Fibroblast of lung (primary cell): ENCODE measurements around the gene NCKIPSD.

Experiments used
- CTCF ChIP-seq, 2 donors: IDR thresholded peaks in 1 of 2; conservative IDR thresholded peaks in 1 of 2; 1 replicate in 1 of 2; 2 replicates in 1 of 2; pipeline ENCODE4 v1.5.1; 2011 to 2012; ENCODE audit warnings: low read length in 2 of 2, control low read depth in 1 of 2, inconsistent platforms in 1 of 2, low read depth in 1 of 2, mild to moderate bottlenecking in 1 of 2
- EZH2 ChIP-seq: IDR thresholded peaks from 2 replicates; pipeline ENCODE4 v1.5.1; 2012; ENCODE audit warnings: low read length, control low read depth, mild to moderate bottlenecking; ENCODE audit errors: missing control alignments

- no peak for TF ChIP-seq CTCF (conservative IDR thresholded peaks at IDR 0.05 in 1 of 2, IDR thresholded peaks at IDR 0.05 in 1 of 2; ENCODE audit: low read depth in 1 of 2, low read length in 2 of 2)
- no peak for TF ChIP-seq EZH2
Measured at GRCh38 chr3:48698891-48699290, 13.2 kb upstream of the NCKIPSD start.
